ENCODE data around the gene RFX7. TPM values are rescaled to one million over a fixed set of nuclear protein-coding genes. Genes with fewer than 3 reads are reported as not detected.

The RFX7 gene
- total and polyA plus RNA-seq, 2 of the 8 experiments (the other 6 are each of a cell fraction or from before 2014, with no cell fraction given) = 10.4 to 40.9 TPM

DNA sequence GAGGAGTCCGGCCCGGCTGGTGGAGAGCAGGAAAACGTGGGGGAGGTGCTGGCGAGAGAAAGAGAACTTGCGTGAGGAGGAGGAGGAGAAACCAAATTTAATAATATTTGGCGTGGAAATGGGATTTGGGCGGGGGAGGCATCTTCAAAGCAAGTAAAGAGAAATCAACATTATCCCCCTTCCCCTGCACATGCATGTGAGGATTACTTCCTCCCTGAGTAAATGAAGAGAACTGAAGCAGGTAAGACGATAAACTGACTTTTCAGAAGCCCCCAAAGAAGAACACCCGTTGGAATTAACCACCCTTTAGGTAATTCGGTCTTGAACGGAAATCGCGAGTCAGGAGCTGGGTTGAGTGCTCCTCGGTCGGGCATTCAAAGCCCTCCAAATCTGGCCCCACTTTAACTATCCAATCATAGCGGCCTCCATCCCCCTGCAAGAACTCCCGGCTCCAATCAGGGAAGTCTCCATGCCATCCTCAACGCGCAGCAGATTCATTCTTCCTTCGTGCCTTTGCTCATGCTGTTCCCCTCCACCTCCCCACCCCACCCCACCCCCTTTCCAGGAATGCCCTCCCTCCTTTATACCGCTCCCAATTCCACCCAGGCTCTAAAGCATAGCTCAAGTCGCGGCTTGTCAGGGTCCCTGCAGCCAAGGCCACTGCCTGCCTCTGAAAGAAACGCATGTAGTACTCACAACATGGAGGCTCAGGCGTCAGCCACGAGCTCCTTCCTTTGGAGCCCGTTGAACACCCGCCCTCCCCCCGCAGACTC lies 545 bp upstream of the RFX7 start (continued):
- peak; percentile 9; the same call in 1 of the 2 replicates for TF ChIP-seq RBBP5 (IDR thresholded peaks at IDR 0.05; ENCODE audit: borderline replicate concordance, low read depth, low read length)
- TF ChIP-seq SIN3A (conservative IDR thresholded peaks at IDR 0.05 in 1 of 2, IDR thresholded peaks at IDR 0.05 in 1 of 2; ENCODE audit: low read depth in 1 of 2, low read length in 2 of 2) = no peak
- no peak for TF ChIP-seq HDAC6 (IDR thresholded peaks at IDR 0.05; ENCODE audit: low read depth, low read length)
- no peak for TF ChIP-seq TAF7 (optimal IDR thresholded peaks at IDR 0.05; ENCODE audit: borderline replicate concordance, low read depth, low read length)
- no peak for TF ChIP-seq TEAD4 (IDR thresholded peaks at IDR 0.05; ENCODE audit: low read depth, low read length)
- peak; percentile 75 for TF ChIP-seq POLR2AphosphoS5 (IDR thresholded peaks at IDR 0.05; ENCODE audit: low read depth, low read length)
- TF ChIP-seq KDM4A (IDR thresholded peaks at IDR 0.05; ENCODE audit: low read depth, low read length, severe bottlenecking) = no peak
- no peak for TF ChIP-seq KDM1A (IDR thresholded peaks at IDR 0.05; ENCODE audit: borderline replicate concordance, low read length)
- TF ChIP-seq SRF (IDR thresholded peaks at IDR 0.05; ENCODE audit: low read depth, low read length) = no peak
- peak; percentile 34 to 84 for TF ChIP-seq POLR2A (IDR thresholded peaks at IDR 0.05; ENCODE audit: control extremely low read depth in 1 of 2, low read depth in 2 of 2, low read length in 2 of 2)
- peak; percentile 61; the same call in 1 of the 2 replicates for TF ChIP-seq YY1 (IDR thresholded peaks at IDR 0.05; ENCODE audit: low read depth, low read length)
- TF ChIP-seq FOSL1 (IDR thresholded peaks at IDR 0.05; ENCODE audit: insufficient read depth, low read depth, low read length) = no peak
- peak; percentile 29; the same call in 1 of the 2 replicates for TF ChIP-seq TBP (IDR thresholded peaks at IDR 0.05; ENCODE audit: low read depth, low read length)
- TF ChIP-seq, protein P1, sequence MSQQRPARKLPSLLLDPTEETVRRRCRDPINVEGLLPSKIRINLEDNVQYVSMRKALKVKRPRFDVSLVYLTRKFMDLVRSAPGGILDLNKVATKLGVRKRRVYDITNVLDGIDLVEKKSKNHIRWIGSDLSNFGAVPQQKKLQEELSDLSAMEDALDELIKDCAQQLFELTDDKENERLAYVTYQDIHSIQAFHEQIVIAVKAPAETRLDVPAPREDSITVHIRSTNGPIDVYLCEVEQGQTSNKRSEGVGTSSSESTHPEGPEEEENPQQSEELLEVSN (IDR thresholded peaks at IDR 0.05) = 0 out of 2 replicates have a peak, but pooled peaks have one; percentile 66
- TF ChIP-seq RAD21 (IDR thresholded peaks at IDR 0.05 in 1 of 2, conservative IDR thresholded peaks at IDR 0.05 in 1 of 2; ENCODE audit: low read depth in 2 of 2, low read length in 2 of 2) = no peak
- TF ChIP-seq RXRA (IDR thresholded peaks at IDR 0.05; ENCODE audit: insufficient read depth, low read depth, low read length) = no peak
- no peak for TF ChIP-seq MAFK (IDR thresholded peaks at IDR 0.05; ENCODE audit: low read depth, low read length)
- TF ChIP-seq SIX5 (IDR thresholded peaks at IDR 0.05; ENCODE audit: low read depth, low read length) = no peak
- TF ChIP-seq EGR1 (IDR thresholded peaks at IDR 0.05; ENCODE audit: borderline replicate concordance, low read depth, low read length) = no peak

All from H1 (cell line).